Vagina (tissue), 2 donors: Measurements from ENCODE around the gene PGBD5. TPM values are rescaled to one million over a fixed set of nuclear protein-coding genes. Genes with fewer than 3 reads are reported as not detected.

ENCODE experiments used
- DNase-seq, 2 donors: peaks; one replicate each; pipeline ENCODE4 v3.0.0-alpha.2; 2017; ENCODE audit errors: extremely low spot score in 2 of 2
- H3K27ac ChIP-seq: fragments of 200-600 bp; sonication (generic); one replicate; pipeline ENCODE4 v1.5.1; 2019
- H3K27me3 ChIP-seq: fragments of 200-600 bp; sonication (generic); one replicate; pipeline ENCODE4 v1.5.1; 2019
- H3K36me3 ChIP-seq, 2 donors: fragments of 200-600 bp; sonication (generic); one replicate each; pipeline ENCODE4 v1.5.1; 2017 to 2019
- H3K4me1 ChIP-seq: fragments of 200-600 bp; sonication (generic); one replicate; pipeline ENCODE4 v1.5.1; 2019
- H3K4me3 ChIP-seq, 2 donors: fragments of 200-600 bp; sonication (generic); 1 replicate in 1 of 2; 2 replicates in 1 of 2; pipeline ENCODE4 v1.5.1; 2016 to 2019
- H3K9me3 ChIP-seq: fragments of 200-600 bp; sonication (generic); one replicate; pipeline ENCODE4 v1.5.1; 2019
- POLR2A ChIP-seq, 2 donors: fragments of 450-650 bp; IDR thresholded peaks; one replicate each; pipeline ENCODE4 v1.6.1; 2017; ENCODE audit warnings: antibody characterized with exemption in 2 of 2, mild to moderate bottlenecking in 2 of 2, moderate library complexity in 2 of 2
- POLR2AphosphoS5 ChIP-seq, 2 donors: sonication (generic); formaldehyde crosslinking; IDR thresholded peaks; one replicate each; pipeline ENCODE4 v1.9.0; 2017; ENCODE audit warnings: antibody characterized with exemption in 2 of 2, mild to moderate bottlenecking in 2 of 2, low read depth in 1 of 2; ENCODE audit not compliant: insufficient read depth in 1 of 2
- intact Hi-C: fragments of 100-400 bp; cut with DNase I; formaldehyde crosslinking; loops from one replicate; pipeline ENCODE4 v1.15.1; 2023
- total RNA-seq: library from RNA; depleted of rRNA; stranded (reverse); fragments of >200 nt; gene quantifications from one replicate; pipeline ENCODE4 v1.2.3, GENCODE V29; 2016
- TF ChIP-seq, protein P1 (sequence below), 3 experiments: fragments of 450-650 bp in 2 of 3; fragments of 200-600 bp in 1 of 3; sonication (generic) in 1 of 3; IDR thresholded peaks; one replicate each; pipeline ENCODE4 v1.5.1; 2017 to 2019; ENCODE audit warnings: antibody characterized with exemption in 3 of 3, mild to moderate bottlenecking in 2 of 3, moderate library complexity in 2 of 3

Gene PGBD5
- total RNA-seq, 1 donor from 2014 or later = 0.98 TPM

DNA sequence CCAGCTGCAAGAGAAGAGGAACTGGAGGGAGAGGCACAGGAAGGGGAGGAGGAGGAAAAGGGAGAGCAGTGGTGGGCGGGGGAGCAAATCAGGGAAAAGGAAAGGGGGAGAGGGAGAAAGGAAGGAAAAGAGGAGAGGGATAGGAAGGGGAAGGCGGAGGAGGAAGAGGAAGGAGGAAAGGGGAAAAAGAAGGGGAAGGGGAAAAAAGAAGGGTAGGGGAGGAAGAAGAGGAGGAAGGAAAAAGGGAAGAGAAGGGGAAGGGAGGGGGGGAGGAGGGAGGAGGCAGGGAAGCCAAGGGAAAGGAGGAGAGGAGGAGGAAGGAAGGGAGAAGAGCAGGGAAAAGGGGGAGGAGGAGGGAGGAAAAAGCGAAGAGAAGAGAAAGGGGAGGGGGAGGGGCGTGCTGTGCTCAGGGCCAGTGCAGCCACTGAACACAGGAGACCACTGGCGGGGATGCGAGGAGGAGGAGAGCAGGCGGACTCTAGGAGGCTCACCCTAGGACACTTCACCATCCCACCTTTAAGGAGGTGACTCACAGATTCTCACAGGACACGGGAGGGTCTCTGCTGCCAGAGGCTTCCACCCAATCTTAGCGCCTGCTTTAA is 33.1 kb downstream of the PGBD5 start:
- no peaks in the 10 kb centered on the region for H3K27me3 ChIP-seq
- no peak for DNase-seq

DNA sequence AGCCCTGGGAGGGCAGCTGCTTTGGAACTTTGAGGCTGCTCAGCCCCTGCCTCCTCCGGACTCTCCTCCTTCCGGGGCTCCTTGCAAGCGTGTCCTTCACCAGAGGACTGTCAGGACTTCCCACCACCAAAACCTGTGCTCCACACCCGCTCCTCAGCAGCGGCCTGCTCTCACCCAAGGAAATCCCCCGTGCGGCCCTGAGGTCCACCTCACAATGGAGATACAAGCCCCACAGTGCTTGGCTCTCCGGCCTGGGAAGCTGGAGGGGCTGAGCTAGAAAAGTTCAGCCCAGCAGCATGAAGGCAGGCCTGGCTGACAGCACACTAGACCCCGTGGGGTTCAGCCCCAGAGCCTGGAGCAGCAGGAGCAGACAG is 33.6 kb downstream of the PGBD5 start:
- Histone ChIP-seq H3K27ac (peak overlapping the region; percentile 39), H3K9me3 (no peaks in the 10 kb centered on the region), H3K36me3 (no peaks in the 10 kb centered on the region), H3K4me3 (no peak overlapping the region), H3K4me1 (peaks cover 12% of the 10 kb centered on the region), H3K27me3 (no peaks in the 10 kb centered on the region)
- TF ChIP-seq POLR2AphosphoS5 (IDR thresholded peaks at IDR 0.05; ENCODE audit: insufficient read depth in 1 of 2, low read depth in 1 of 2) (no peak), POLR2A (IDR thresholded peaks at IDR 0.05) (no peak)
- TF ChIP-seq, protein P1, sequence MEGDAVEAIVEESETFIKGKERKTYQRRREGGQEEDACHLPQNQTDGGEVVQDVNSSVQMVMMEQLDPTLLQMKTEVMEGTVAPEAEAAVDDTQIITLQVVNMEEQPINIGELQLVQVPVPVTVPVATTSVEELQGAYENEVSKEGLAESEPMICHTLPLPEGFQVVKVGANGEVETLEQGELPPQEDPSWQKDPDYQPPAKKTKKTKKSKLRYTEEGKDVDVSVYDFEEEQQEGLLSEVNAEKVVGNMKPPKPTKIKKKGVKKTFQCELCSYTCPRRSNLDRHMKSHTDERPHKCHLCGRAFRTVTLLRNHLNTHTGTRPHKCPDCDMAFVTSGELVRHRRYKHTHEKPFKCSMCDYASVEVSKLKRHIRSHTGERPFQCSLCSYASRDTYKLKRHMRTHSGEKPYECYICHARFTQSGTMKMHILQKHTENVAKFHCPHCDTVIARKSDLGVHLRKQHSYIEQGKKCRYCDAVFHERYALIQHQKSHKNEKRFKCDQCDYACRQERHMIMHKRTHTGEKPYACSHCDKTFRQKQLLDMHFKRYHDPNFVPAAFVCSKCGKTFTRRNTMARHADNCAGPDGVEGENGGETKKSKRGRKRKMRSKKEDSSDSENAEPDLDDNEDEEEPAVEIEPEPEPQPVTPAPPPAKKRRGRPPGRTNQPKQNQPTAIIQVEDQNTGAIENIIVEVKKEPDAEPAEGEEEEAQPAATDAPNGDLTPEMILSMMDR (IDR thresholded peaks at IDR 0.05) = no peak
- intact Hi-C loops = no loop called here
- no peak for DNase-seq

More for the DNA sequence above, 33.1 kb downstream of the PGBD5 start:
- Histone ChIP-seq H3K4me3 (no peak overlapping the region), H3K36me3 (no peaks in the 10 kb centered on the region), H3K9me3 (no peaks in the 10 kb centered on the region), H3K27ac (peak overlapping the region; percentile 39), H3K4me1 (peaks cover 12% of the 10 kb centered on the region)
- no peak for TF ChIP-seq POLR2AphosphoS5 (IDR thresholded peaks at IDR 0.05; ENCODE audit: insufficient read depth in 1 of 2, low read depth in 1 of 2)
- TF ChIP-seq, protein P1 (IDR thresholded peaks at IDR 0.05) = no peak
- no peak for TF ChIP-seq POLR2A (IDR thresholded peaks at IDR 0.05)
- intact Hi-C loops = no loop called here

DNA sequence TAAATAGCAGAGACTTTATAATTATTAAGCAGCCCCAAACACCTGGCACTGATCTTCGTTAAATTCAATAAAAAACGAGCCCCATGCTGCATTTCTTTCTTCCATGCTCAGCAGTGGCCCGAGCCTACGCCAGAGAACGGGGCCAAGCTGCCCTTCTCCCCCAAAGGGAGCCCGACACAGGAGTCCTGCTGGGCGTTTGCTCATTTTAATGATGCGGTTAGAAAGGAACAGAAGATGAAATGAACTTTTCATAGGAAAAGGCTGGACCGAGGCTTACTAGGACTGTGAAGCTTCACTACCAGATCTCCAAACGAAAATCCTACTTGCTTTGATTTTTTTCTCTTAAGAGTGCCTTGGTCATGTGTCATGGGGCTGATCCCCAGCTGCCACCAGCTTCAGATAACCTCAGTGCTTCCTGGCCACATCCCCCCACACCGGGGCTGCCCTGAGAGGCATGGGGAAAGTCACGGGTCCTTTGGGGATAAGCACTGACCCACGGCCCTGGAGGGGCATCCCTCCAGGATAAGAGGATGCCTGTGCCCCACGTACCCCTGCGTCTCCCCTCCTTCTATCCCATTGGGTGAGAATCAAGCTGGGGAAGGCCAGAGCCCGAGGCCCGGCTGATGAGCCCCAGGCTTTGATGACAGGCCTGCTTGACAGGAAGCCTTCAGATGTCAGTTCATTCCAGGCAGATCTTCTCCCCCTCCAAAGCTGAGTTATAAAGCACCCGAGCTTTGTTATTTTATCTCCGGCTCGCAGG is 34.2 kb downstream of the PGBD5 start:
- Histone ChIP-seq H3K27me3 (no peaks in the 10 kb centered on the region), H3K4me1 (peaks cover 12% of the 10 kb centered on the region), H3K4me3 (no peak overlapping the region), H3K36me3 (no peaks in the 10 kb centered on the region), H3K27ac (peak overlapping the region; percentile 39), H3K9me3 (no peaks in the 10 kb centered on the region)
- DNase-seq = no peak
- TF ChIP-seq, protein P1 (IDR thresholded peaks at IDR 0.05) = no peak
- TF ChIP-seq POLR2A (IDR thresholded peaks at IDR 0.05) (no peak), POLR2AphosphoS5 (IDR thresholded peaks at IDR 0.05; ENCODE audit: insufficient read depth in 1 of 2, low read depth in 1 of 2) (no peak)
- intact Hi-C loops = no loop called here

DNA sequence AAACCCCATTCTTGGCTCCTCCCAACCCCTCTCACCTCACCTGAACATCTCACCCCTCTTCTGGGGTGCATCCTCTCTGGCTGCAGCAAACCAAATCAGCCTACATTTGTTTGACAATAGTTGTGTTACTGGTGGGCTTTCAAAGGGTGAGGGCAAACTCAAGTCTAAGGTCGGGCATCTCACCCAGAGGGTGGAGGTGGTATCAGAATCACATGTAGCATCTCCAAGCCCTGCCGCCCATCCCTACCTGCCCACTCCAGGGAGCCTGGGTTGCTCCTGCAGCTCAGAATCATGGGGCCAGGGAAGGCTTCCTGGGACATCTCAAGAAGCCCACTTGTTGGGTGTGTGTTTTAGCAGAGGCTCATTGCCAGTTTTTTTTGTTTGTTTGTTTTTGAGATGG is 35.8 kb downstream of the PGBD5 start:
- no peak for DNase-seq
- Histone ChIP-seq H3K27ac (no peak overlapping the region), H3K36me3 (no peaks in the 10 kb centered on the region), H3K4me3 (no peak overlapping the region), H3K9me3 (no peaks in the 10 kb centered on the region), H3K4me1 (peaks cover 17% of the 10 kb centered on the region), H3K27me3 (no peaks in the 10 kb centered on the region)
- no peak for TF ChIP-seq POLR2A (IDR thresholded peaks at IDR 0.05)
- TF ChIP-seq, protein P1 (IDR thresholded peaks at IDR 0.05) = no peak
- TF ChIP-seq POLR2AphosphoS5 (IDR thresholded peaks at IDR 0.05; ENCODE audit: insufficient read depth in 1 of 2, low read depth in 1 of 2) = no peak
- intact Hi-C loops = no loop called here

DNA sequence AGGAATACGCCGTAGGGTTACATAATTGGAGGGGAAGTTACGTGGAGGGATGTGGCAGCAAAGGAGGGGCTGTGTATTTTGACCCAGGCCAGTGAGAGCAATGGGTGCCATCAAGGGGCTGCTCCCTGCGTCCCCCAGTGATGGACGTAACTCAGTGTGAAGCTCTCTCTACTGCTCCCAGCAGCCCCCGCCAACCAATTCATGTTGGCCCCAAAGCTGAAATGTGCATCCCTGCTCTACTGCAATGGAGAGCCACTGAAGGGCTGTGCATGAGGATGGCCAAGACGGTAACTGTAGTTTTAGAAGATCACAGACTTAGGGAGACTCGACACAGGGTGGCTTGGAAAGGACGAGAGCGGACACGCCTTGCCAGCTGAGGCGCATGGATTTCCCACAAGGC is 38.3 kb downstream of the PGBD5 start:
- Histone ChIP-seq H3K27ac (no peak overlapping the region), H3K4me1 (peaks cover 17% of the 10 kb centered on the region), H3K36me3 (no peaks in the 10 kb centered on the region), H3K9me3 (no peaks in the 10 kb centered on the region), H3K27me3 (no peaks in the 10 kb centered on the region), H3K4me3 (no peak overlapping the region)
- intact Hi-C loops = no loop called here
- DNase-seq = no peak
- TF ChIP-seq POLR2A (IDR thresholded peaks at IDR 0.05) (no peak), POLR2AphosphoS5 (IDR thresholded peaks at IDR 0.05; ENCODE audit: insufficient read depth in 1 of 2, low read depth in 1 of 2) (no peak)
- TF ChIP-seq, protein P1 (IDR thresholded peaks at IDR 0.05) = no peak
